SH-SY5Y (cell line): ENCODE data around the gene ACTR3C.

ENCODE experiments used
- GATA2 ChIP-seq: IDR thresholded peaks from 2 replicates; pipeline ENCODE4 v1.6.1; 2011; ENCODE audit warnings: mild to moderate bottlenecking, low read depth, low read length
- GATA3 ChIP-seq: IDR thresholded peaks from 2 replicates; pipeline ENCODE4 v1.6.1; 2011; ENCODE audit warnings: low read depth, mild to moderate bottlenecking, low read length, moderate library complexity

The ACTR3C gene

GRCh38 chr7:150344299-150344698 is 21.0 kb upstream of the ACTR3C start:
- TF ChIP-seq GATA3 (no peak), GATA2 (no peak)

GRCh38 chr7:150343225-150343624 is 19.9 kb upstream of the ACTR3C start:
- TF ChIP-seq GATA3 (no peak), GATA2 (no peak)

DNA sequence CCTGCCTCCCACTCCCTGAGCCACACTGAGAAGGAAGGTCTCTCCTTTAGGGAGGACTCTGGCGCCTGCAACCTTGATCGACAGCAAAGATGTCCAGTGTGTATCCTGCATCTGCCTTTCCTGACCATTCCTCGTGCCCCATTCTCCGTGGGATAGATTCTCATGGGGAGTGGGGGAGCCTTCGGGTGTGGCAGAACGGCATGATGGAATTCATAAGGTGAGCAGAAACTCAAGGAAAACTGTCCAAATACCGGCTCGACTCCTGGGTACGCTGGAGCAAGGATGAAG is 18.7 kb upstream of the ACTR3C start:
- TF ChIP-seq GATA3 (no peak), GATA2 (no peak)

DNA sequence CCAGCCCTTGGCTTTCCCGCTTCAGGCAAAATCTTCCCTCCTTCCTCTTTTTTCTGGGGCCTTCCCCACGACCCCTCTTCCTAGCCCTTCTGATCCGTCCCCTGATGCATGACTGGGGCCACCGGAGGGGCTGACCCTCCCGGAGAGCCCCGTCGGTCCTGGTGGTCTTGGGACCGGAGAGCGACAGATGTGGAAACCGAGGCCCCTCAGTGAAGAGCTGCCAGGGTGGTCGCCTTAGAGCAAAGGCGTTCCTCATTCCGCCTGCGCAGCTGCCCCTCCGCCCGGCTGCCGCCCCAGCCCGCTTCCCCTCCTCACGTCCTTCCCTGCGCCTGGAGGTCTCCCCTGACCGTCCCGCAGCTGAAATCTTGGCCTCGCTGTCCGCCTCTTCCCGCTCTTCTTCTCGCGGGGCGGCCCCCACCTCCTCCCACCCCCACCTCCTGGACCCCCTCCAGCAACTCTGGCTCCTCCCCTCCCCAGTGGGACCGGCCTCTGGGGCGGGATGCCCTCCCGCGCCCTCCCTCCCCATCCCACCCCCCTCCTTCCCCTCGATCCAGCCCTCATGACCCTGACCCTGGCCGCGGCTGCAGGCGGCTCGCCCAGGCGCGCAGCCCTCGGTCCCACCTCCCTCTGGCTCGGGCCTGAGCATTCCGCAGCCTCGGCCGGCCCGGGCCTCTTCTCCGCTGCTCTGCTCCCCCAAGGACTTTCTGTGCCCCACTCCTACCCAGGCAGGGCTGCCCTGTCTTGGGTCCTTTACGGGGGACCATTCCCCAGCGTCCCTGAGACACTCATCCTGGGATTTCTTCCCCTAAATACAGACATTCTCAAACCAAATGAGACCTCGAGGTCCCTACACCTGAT is 18.1 kb upstream of the ACTR3C start, which contains the start of gene RARRES2:
Gene RARRES2, minus strand, starts transcription at position 367 of the 858 bp plus-strand sequence. CDS start 1,020 bp downstream, outside the sequence.
- TF ChIP-seq GATA2: no peak
- TF ChIP-seq GATA3: no peak

GRCh38 chr7:150340875-150341262 is 17.5 kb upstream of the ACTR3C start:
- TF ChIP-seq GATA2: no peak
- TF ChIP-seq GATA3: no peak

DNA sequence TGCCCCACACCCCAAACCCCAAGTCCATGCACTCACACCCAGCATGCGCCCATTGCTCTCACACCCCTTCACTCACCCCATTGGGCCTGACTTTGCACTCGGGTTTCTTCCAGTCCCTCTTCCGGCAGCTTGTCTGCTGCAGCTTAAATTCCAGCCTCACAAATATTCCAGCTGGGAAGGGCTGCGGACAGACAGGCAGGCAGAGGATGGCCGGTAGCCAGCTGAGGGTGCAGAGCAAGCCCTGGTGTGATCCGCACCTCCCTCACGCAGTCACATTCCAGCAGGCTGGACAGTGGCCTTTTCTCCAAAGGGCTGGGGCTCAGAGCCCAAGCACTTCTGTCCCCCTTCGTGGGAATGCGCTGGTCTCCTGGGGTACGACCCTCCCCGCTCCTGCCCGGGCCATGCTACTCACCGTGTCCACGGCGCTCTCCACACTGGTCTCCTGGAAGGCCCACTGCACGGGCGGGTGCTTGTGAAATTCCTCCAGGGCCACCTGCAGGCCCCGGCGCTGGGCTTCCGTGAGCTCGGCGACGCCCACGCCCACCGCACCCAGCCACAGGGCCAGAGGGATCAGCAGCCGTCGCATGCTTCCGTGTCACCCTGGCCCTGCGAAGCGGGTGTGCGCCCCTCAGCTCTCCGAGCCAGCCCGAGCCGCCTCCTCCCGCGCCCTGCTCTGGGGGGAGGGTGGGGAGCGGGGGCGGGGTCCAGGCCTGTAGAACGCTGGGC is 16.8 kb upstream of the ACTR3C start:
- TF ChIP-seq GATA2: no peak
- no peak for TF ChIP-seq GATA3

- no peak for TF ChIP-seq GATA3
- TF ChIP-seq GATA2: no peak
Measured at GRCh38 chr7:150339409-150339809, 16.1 kb upstream of the ACTR3C start.

DNA sequence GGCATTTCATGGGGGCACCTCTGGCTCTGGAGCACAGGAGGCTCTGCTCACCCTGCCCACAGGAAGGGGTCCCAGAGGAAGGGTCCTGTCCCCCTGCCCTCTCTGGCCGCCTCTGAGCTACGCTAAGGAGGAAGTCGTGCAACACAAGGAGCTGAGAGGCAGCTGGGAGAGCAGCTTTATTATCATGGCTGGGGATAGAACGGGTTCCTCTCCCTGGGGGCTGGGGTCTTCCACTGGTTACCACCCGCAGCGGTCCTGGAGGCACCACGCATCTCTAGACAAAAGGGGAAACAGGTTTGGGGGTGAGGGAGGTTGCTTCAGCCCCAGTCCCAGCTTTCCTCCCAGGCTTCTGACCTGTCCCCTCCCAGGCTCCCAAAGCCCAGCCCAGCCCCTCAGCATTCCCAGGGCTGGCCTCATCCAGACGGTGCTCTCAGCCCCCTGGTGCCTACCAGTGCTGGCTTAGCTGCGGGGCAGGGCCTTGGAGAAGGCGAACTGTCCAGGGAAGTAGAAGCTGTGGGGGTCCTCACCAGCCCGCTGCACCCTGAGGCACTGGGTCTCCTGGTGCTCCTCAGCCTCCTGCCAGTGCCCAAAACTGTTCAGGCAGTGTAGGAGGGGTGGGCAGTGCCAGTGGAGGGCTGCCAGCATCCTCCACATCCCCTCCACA is 15.0 kb upstream of the ACTR3C start:
- TF ChIP-seq GATA2 (no peak), GATA3 (no peak)

GRCh38 chr7:150337659-150338081 is 14.3 kb upstream of the ACTR3C start:
- TF ChIP-seq GATA3 (no peak), GATA2 (no peak)

DNA sequence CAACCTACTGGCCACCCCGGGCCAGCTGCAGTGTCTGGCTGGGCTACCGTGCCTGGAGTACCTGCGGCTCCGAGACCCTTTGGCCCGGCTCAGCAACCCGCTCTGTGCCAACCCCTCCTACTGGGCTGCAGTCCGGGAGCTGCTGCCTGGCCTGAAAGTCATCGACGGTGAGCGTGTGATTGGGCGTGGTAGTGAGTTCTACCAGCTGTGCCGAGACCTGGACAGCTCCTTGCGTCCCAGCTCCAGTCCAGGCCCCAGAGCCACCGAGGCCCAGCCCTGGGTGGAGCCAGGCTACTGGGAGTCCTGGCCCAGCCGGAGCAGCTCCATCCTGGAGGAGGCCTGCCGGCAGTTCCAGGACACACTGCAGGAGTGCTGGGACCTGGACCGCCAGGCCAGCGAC is 13.8 kb upstream of the ACTR3C start:
- no peak for TF ChIP-seq GATA3
- no peak for TF ChIP-seq GATA2

GRCh38 chr7:150336746-150337145 is 13.4 kb upstream of the ACTR3C start:
- TF ChIP-seq GATA3 (no peak), GATA2 (no peak)

DNA sequence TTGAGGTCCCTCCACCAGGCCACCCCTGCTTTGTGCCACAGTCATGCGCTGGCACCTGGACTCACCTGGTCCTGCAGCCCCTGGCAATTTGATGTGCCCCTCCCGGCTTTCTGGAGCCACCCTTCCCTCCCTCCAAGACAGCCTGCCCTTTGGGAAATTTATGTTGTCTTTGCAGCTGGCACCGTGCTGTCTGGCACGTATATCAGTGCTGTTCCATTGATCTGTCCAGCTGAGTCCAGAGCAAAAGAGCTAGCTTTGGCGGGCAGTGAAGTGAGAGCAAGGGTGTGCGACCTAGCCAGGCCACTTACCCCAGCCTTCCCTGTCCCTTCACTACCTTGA is 12.4 kb upstream of the ACTR3C start:
- no peak for TF ChIP-seq GATA2
- no peak for TF ChIP-seq GATA3

- no peak for TF ChIP-seq GATA3
- TF ChIP-seq GATA2: no peak
Measured at GRCh38 chr7:150335108-150335773, 11.9 kb upstream of the ACTR3C start.

DNA sequence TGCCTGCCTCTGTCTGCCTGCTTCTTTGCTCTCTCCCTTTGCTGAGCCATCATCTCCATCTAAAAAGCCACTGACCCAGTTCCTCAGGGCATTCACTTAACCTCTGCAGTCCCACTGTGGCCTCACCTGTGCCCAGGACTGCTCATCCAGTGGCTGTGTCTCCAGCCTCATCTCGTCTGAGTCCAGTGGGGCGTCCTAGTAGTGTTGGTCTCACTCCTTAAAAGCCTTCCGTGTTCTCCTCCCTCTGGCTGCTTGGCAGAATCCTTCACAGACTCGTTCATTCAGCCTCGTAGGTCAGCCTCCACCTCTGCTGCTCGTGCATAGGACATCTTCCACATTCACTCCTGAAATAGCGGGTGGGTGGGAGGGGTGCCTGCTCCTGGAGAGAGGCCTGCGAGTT is 10.8 kb upstream of the ACTR3C start:
- TF ChIP-seq GATA3: no peak
- TF ChIP-seq GATA2: no peak
